Natural killer cell (primary cell): ENCODE measurements around the gene TAS2R9. TPM values are rescaled to one million over a fixed set of nuclear protein-coding genes. Genes with fewer than 3 reads are reported as not detected.

Source experiments
- ATAC-seq, 3 donors: fragments of 150-1000 bp in 2 of 3; fragments of 200-7000 bp in 1 of 3; cut with Tn5 transposase; 1 replicate in 1 of 3; 2 replicates in 2 of 3; pipeline ENCODE4 v1.10.0; 2021; ENCODE audit warnings: mild to moderate bottlenecking in 2 of 3, moderate library complexity in 2 of 3
- DNase-seq, 2 donors: peaks; one replicate each; pipeline versions ENCODE4 v3.0.0 to v3.0.0-alpha.2; 2013 to 2021; ENCODE audit warnings: mixed read lengths in 1 of 2
- H3K27ac ChIP-seq: one replicate; pipeline ENCODE4 v1.5.1; 2013; ENCODE audit warnings: mild to moderate bottlenecking, low read length
- H3K27me3 ChIP-seq: one replicate; pipeline ENCODE4 v1.6.1; 2013; ENCODE audit warnings: low read length; ENCODE audit not compliant: control insufficient read depth, insufficient read depth
- H3K36me3 ChIP-seq: one replicate; pipeline ENCODE4 v1.6.1; 2013; ENCODE audit warnings: low read length; ENCODE audit not compliant: control insufficient read depth, insufficient read depth
- H3K4me1 ChIP-seq: one replicate; pipeline ENCODE4 v1.6.1; 2013; ENCODE audit warnings: low read length; ENCODE audit not compliant: control insufficient read depth, insufficient read depth
- H3K4me3 ChIP-seq: one replicate; pipeline ENCODE4 v1.5.1; 2013; ENCODE audit warnings: low read length
- H3K9me3 ChIP-seq: one replicate; pipeline ENCODE4 v1.6.1; 2013; ENCODE audit warnings: low read length; ENCODE audit not compliant: control insufficient read depth, insufficient read depth
- H3K27ac Mint-ChIP-seq, 2 donors: one replicate each; pipeline ENCODE4 v1.8.0; 2022; ENCODE audit warnings: mild to moderate bottlenecking in 2 of 2, mixed read lengths in 2 of 2, moderate library complexity in 1 of 2
- H3K27me3 Mint-ChIP-seq, 2 donors: one replicate each; pipeline ENCODE4 v1.8.0; 2022; ENCODE audit warnings: low read depth in 2 of 2, mixed read lengths in 2 of 2
- H3K36me3 Mint-ChIP-seq: one replicate; pipeline ENCODE4 v1.8.0; 2022; ENCODE audit warnings: mixed read lengths
- H3K4me1 Mint-ChIP-seq, 2 donors: one replicate each; pipeline ENCODE4 v1.8.0; 2022; ENCODE audit warnings: mixed read lengths in 2 of 2
- H3K4me3 Mint-ChIP-seq: one replicate; pipeline ENCODE4 v1.8.0; 2022; ENCODE audit warnings: mild to moderate bottlenecking, moderate library complexity, mixed read lengths
- H3K9me3 Mint-ChIP-seq, 2 donors: one replicate each; pipeline ENCODE4 v1.8.0; 2022; ENCODE audit warnings: mixed read lengths in 2 of 2
- WGBS: methylation state at CpG from one replicate; pipeline ENCODE4 v1.1.7; 2013; ENCODE audit warnings: missing lambda C conversion rate; ENCODE audit not compliant: insufficient coverage; 5-methylcytosine and 5-hydroxymethylcytosine counted together
- intact Hi-C: fragments of 100-400 bp; cut with micrococcal nuclease; formaldehyde crosslinking; loops from one replicate; pipeline ENCODE4 v1.14.2; 2022
- total RNA-seq, 4 donors: library from RNA; stranded (reverse); fragments of 120-200 nt in 1 of 4; gene quantifications; one replicate each; pipeline versions ENCODE4 v1.2.3 to v1.2.4, GENCODE V29; 2013 to 2022
- TF ChIP-seq, protein P1 (sequence below): fragments of 200-600 bp; IDR thresholded peaks from one replicate; pipeline ENCODE4 v1.8.0; 2022; ENCODE audit warnings: antibody characterized with exemption

The TAS2R9 gene
- total RNA-seq, 3 donors from 2014 or later (not counting 1 experiment from before 2014, with no cell fraction given): not detected

DNA sequence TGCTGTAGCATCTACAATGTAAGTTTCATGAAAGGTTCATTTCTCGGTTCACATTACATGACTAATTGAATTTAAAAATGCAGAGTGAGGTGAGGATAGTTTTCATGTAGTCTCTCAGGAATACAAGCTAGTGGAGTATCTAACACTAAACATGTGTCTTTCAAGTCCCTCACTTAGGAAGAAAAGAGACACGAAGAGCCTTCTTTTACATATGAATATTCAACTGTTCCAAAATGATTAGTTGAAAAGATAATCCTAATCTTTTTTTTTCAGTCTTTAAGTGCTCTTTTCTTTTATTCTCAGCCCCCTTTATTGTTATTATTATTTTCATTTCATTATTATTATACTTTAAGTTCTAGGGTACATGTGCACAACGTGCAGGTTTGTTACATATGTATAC, 28.5 kb upstream of the TAS2R9 start:
- no peak for ATAC-seq

DNA sequence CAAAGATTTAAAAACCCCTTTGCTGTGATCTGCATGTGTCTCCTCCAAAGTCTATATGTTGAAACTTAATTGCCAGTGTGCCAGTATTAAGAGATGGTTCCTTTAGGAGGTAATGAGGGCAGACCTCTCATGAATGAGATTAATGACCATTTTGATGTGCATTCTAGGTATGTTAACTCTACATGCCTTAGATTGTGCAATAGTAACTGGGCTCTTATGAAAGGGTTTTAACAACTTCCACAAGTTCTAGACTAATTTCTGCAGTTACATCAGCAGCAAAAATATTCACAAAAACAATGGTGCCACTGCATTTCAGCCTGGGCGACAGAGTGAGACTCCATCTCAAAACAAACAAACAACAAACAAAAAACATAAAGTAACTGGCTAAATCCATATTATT, 20.0 kb upstream of the TAS2R9 start:
- ATAC-seq (no peak), DNase-seq (no peak)
- H3K27ac Mint-ChIP-seq: no peak overlapping the region
- WGBS: 78% methylated on average over 1 of the region's 1 CpG
- H3K27me3 Mint-ChIP-seq: no peaks in the 10 kb centered on the region
- Histone ChIP-seq H3K27ac (no peak overlapping the region), H3K9me3 (no peaks in the 10 kb centered on the region), H3K4me1 (no peaks in the 10 kb centered on the region), H3K27me3 (no peaks in the 10 kb centered on the region), H3K36me3 (no peaks in the 10 kb centered on the region), H3K4me3 (no peak overlapping the region)
- intact Hi-C loops: no loop called here
- no peak overlapping the region for H3K4me3 Mint-ChIP-seq
- no peaks in the 10 kb centered on the region for H3K4me1 Mint-ChIP-seq
- no peaks in the 10 kb centered on the region for H3K9me3 Mint-ChIP-seq
- no peaks in the 10 kb centered on the region for H3K36me3 Mint-ChIP-seq
- TF ChIP-seq, protein P1, sequence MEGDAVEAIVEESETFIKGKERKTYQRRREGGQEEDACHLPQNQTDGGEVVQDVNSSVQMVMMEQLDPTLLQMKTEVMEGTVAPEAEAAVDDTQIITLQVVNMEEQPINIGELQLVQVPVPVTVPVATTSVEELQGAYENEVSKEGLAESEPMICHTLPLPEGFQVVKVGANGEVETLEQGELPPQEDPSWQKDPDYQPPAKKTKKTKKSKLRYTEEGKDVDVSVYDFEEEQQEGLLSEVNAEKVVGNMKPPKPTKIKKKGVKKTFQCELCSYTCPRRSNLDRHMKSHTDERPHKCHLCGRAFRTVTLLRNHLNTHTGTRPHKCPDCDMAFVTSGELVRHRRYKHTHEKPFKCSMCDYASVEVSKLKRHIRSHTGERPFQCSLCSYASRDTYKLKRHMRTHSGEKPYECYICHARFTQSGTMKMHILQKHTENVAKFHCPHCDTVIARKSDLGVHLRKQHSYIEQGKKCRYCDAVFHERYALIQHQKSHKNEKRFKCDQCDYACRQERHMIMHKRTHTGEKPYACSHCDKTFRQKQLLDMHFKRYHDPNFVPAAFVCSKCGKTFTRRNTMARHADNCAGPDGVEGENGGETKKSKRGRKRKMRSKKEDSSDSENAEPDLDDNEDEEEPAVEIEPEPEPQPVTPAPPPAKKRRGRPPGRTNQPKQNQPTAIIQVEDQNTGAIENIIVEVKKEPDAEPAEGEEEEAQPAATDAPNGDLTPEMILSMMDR: no peak

More for the DNA sequence above, 28.5 kb upstream of the TAS2R9 start:
- H3K9me3 ChIP-seq: no peaks in the 10 kb centered on the region
- Mint-ChIP-seq H3K27ac (no peak overlapping the region), H3K27me3 (no peaks in the 10 kb centered on the region), H3K9me3 (no peaks in the 10 kb centered on the region), H3K4me3 (no peak overlapping the region), H3K36me3 (no peaks in the 10 kb centered on the region), H3K4me1 (no peaks in the 10 kb centered on the region)
- DNase-seq: no peak
- H3K36me3 ChIP-seq: no peaks in the 10 kb centered on the region
- intact Hi-C loops: no loop called here
- TF ChIP-seq, protein P1: no peak
- no peaks in the 10 kb centered on the region for H3K4me1 ChIP-seq
- H3K4me3 ChIP-seq: no peak overlapping the region
- H3K27me3 ChIP-seq: no peaks in the 10 kb centered on the region
- H3K27ac ChIP-seq: no peak overlapping the region
- WGBS: 95% methylated on average over 2 of the region's 3 CpGs

DNA sequence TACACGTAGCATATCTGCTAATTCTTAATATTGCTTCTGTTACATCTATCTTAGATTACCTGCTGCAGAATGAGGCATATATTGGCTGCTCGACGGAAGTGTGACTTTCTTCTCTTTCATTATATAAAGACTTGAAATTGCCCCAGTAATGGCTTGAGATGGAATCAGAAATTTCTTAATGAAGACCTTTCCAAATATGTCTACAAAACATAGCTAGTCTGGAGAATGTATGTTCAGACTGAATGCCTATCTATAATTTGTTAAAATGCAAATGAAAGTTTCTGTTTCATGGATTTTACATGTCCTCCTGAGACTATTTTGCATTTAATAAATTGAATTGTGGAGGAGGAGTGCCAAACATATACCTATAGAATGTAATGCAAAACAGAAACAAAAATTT, 16.3 kb upstream of the TAS2R9 start, which contains the start of gene TAS2R10:
Gene TAS2R10, minus strand, starts transcription at position 101 of the 400 bp plus-strand sequence. Its CDS starts 89 bp downstream, at position 12.
- intact Hi-C loops: no loop called here
- Mint-ChIP-seq H3K27ac (no peak within 1 kb of the TSS), H3K27me3 (no peaks in the 10 kb centered on the region), H3K36me3 (no peaks in the 10 kb centered on the region), H3K4me3 (no peak within 1 kb of the TSS), H3K9me3 (no peaks in the 10 kb centered on the region), H3K4me1 (no peaks in the 10 kb centered on the region)
- Histone ChIP-seq H3K36me3 (no peaks in the 10 kb centered on the region), H3K27me3 (no peaks in the 10 kb centered on the region), H3K9me3 (no peaks in the 10 kb centered on the region), H3K27ac (no peak within 1 kb of the TSS), H3K4me3 (no peak within 1 kb of the TSS), H3K4me1 (no peaks in the 10 kb centered on the region)
- TF ChIP-seq, protein P1: no peak
- no peak for ATAC-seq
- 88% methylated on average over 1 of the region's 3 CpGs for WGBS
- DNase-seq: no peak

DNA sequence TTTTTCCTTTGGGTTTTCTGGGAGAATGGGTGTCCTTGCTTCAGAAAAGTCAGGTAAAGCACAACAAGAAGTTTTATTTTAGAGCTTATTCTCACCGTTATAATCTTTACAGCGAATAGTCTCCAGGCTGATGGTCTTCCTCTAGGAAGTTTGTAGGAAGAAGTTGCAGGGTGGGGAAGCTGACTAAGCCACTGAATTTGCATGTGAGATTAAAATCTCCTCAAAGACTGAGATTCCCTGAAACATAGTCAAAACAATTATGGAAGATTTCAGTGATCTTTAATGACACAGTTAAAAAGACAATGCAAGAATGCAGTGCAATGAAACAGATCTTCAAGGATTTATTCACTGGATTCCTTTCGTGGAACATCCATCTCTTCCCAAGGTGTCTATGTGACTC, 15.0 kb upstream of the TAS2R9 start:
- H3K4me3 ChIP-seq: no peak overlapping the region
- intact Hi-C loops: no loop called here
- Mint-ChIP-seq H3K4me1 (no peaks in the 10 kb centered on the region), H3K27ac (no peak overlapping the region), H3K27me3 (no peaks in the 10 kb centered on the region), H3K9me3 (no peaks in the 10 kb centered on the region), H3K4me3 (no peak overlapping the region), H3K36me3 (no peaks in the 10 kb centered on the region)
- TF ChIP-seq, protein P1: no peak
- no peak for ATAC-seq
- H3K4me1 ChIP-seq: no peaks in the 10 kb centered on the region
- 94% methylated on average over 3 of the region's 3 CpGs for WGBS
- no peak for DNase-seq
- no peaks in the 10 kb centered on the region for H3K9me3 ChIP-seq
- H3K36me3 ChIP-seq: no peaks in the 10 kb centered on the region
- no peak overlapping the region for H3K27ac ChIP-seq
- no peaks in the 10 kb centered on the region for H3K27me3 ChIP-seq
